Endodermal cell (in vitro differentiated cells): ENCODE results near the gene MPZL1. TPM values are rescaled to one million over a fixed set of nuclear protein-coding genes. Genes with fewer than 3 reads are reported as not detected.

ENCODE experiments used
- DNase-seq: peaks from one replicate; pipeline ENCODE4 v3.0.0-alpha.2; 2017
- H3K27ac ChIP-seq: 2 replicates; pipeline ENCODE4 v1.5.1; 2013; ENCODE audit warnings: mild to moderate bottlenecking, low read depth, low read length, moderate library complexity
- H3K27me3 ChIP-seq: 2 replicates; pipeline ENCODE4 v1.6.1; 2013; ENCODE audit warnings: mild to moderate bottlenecking, low read length, moderate library complexity; ENCODE audit not compliant: insufficient read depth, control insufficient read depth, poor library complexity, severe bottlenecking
- H3K36me3 ChIP-seq: 2 replicates; pipeline ENCODE4 v1.7.0; 2013; ENCODE audit warnings: mild to moderate bottlenecking, low read length, moderate library complexity; ENCODE audit not compliant: control insufficient read depth, insufficient read depth
- H3K4me1 ChIP-seq: one replicate; pipeline ENCODE4 v1.7.0; 2013; ENCODE audit warnings: low read length; ENCODE audit not compliant: control insufficient read depth, insufficient read depth
- H3K4me3 ChIP-seq: 2 replicates; pipeline ENCODE4 v1.5.1; 2013; ENCODE audit warnings: mild to moderate bottlenecking, low read length, moderate library complexity
- H3K9ac ChIP-seq: 2 replicates; pipeline ENCODE4 v1.6.1; 2013; ENCODE audit warnings: mild to moderate bottlenecking, low read length, moderate library complexity; ENCODE audit not compliant: poor library complexity, severe bottlenecking; ENCODE audit errors: extremely low read depth
- H3K9me3 ChIP-seq: 2 replicates; pipeline ENCODE4 v1.6.1; 2013; ENCODE audit warnings: mild to moderate bottlenecking, low read length, moderate library complexity; ENCODE audit not compliant: control insufficient read depth
- H3K27ac Mint-ChIP-seq: 2 replicates; pipeline ENCODE4 v1.8.0; 2020; ENCODE audit warnings: mixed read lengths
- H3K27me3 Mint-ChIP-seq: 2 replicates; pipeline ENCODE4 v1.8.0; 2021; ENCODE audit warnings: mild to moderate bottlenecking, mixed read lengths; ENCODE audit not compliant: insufficient read depth
- H3K36me3 Mint-ChIP-seq: 2 replicates; pipeline ENCODE4 v1.8.0; 2020; ENCODE audit warnings: low read depth, mixed read lengths
- H3K4me1 Mint-ChIP-seq: 2 replicates; pipeline ENCODE4 v1.8.0; 2020; ENCODE audit warnings: mixed read lengths
- H3K4me3 Mint-ChIP-seq: 2 replicates; pipeline ENCODE4 v1.8.0; 2020; ENCODE audit warnings: mild to moderate bottlenecking, moderate library complexity, mixed read lengths
- H3K9me3 Mint-ChIP-seq: 2 replicates; pipeline ENCODE4 v1.8.0; 2020; ENCODE audit warnings: mild to moderate bottlenecking, mixed read lengths
- WGBS, 2 experiments: methylation state at CpG; one replicate each; pipeline versions ENCODE4 v1.1.5 to v1.1.7; 2013; ENCODE audit warnings: missing lambda C conversion rate in 2 of 2, mixed read lengths in 1 of 2; ENCODE audit not compliant: insufficient coverage in 1 of 2, insufficient read length in 1 of 2; 5-methylcytosine and 5-hydroxymethylcytosine counted together
- total RNA-seq, 2 donors: library from RNA; stranded (reverse); fragmentation: NEBNext Ultra II Directional in 1 of 2; extraction: Animal tissue kit (Norgen Biotek cat#: 25700) in 1 of 2; gene quantifications; 2 replicates in 1 of 2; 3 replicates in 1 of 2; pipeline ENCODE4 v1.2.1, GENCODE V29; 2021
- TF ChIP-seq, protein P1 (sequence below): fragments of 200-600 bp; sonication (generic); conservative IDR thresholded peaks from 2 replicates; pipeline ENCODE4 v1.5.0; 2021; ENCODE audit warnings: antibody characterized with exemption, mild to moderate bottlenecking

The MPZL1 gene
- total RNA-seq, 2 donors from 2014 or later = 111 to 114 TPM

DNA sequence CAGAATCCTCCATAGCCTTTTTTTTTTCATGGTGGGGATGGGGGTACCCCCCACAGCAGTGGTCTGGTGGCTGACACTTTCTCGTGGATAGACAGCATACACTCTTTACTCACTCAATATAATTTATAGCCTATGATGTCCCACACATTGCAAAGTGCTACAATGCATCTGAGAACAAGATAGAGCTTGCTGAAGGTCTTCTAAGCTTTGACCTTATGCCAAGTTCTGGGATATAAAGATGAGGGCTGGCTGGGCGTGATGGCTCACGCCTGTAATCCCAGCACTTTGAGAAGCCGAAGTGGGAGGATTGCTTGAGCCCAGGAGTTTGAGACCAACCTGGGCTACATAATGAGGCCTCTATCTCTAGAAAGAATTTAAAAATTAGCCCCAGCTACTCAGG, 78.0 kb downstream of the MPZL1 start:
- DNase-seq = no peak
- Mint-ChIP-seq H3K36me3 (peaks cover 24% of the 10 kb centered on the region), H3K9me3 (peaks cover 17% of the 10 kb centered on the region), H3K4me1 (peaks cover 27% of the 10 kb centered on the region), H3K4me3 (no peak overlapping the region), H3K27me3 (no peaks in the 10 kb centered on the region), H3K27ac (no peak overlapping the region)
- H3K9me3 ChIP-seq = peaks cover 20% of the 10 kb centered on the region
- no peak overlapping the region for H3K27ac ChIP-seq
- 42 to 66% methylated on average over 2 to 4 of the region's 4 CpGs for WGBS, 2 experiments
- H3K4me3 ChIP-seq = no peak overlapping the region
- H3K4me1 ChIP-seq = peaks cover 8% of the 10 kb centered on the region
- H3K36me3 ChIP-seq = no peaks in the 10 kb centered on the region
- no peak overlapping the region for H3K9ac ChIP-seq
- TF ChIP-seq, protein P1, sequence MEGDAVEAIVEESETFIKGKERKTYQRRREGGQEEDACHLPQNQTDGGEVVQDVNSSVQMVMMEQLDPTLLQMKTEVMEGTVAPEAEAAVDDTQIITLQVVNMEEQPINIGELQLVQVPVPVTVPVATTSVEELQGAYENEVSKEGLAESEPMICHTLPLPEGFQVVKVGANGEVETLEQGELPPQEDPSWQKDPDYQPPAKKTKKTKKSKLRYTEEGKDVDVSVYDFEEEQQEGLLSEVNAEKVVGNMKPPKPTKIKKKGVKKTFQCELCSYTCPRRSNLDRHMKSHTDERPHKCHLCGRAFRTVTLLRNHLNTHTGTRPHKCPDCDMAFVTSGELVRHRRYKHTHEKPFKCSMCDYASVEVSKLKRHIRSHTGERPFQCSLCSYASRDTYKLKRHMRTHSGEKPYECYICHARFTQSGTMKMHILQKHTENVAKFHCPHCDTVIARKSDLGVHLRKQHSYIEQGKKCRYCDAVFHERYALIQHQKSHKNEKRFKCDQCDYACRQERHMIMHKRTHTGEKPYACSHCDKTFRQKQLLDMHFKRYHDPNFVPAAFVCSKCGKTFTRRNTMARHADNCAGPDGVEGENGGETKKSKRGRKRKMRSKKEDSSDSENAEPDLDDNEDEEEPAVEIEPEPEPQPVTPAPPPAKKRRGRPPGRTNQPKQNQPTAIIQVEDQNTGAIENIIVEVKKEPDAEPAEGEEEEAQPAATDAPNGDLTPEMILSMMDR = no peak
- H3K27me3 ChIP-seq = no peaks in the 10 kb centered on the region

DNA sequence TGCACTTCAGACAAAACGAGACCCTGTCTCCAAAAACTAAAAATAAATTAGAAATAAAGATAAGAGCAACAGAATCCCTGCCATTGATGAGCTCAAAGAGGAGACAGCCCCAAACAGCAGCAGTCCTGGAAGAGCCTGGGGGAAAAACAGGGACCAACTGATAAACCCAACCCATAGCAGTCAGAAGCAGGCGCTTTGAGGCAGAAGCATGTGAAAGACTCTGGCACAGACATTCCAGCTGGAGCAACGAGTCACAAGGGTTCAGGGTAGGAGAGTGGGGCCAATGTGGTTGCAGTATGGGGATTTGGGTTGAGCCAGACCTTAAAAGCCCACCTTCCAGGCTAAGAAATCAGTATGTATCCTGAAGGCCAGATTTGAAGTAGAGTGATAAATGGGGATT, 78.5 kb downstream of the MPZL1 start:
- Mint-ChIP-seq H3K4me3 (no peak overlapping the region), H3K4me1 (peaks cover 27% of the 10 kb centered on the region), H3K36me3 (peaks cover 25% of the 10 kb centered on the region), H3K9me3 (peaks cover 22% of the 10 kb centered on the region), H3K27ac (peak overlapping the region; percentile 70), H3K27me3 (no peaks in the 10 kb centered on the region)
- no peak for DNase-seq
- Histone ChIP-seq H3K27ac (no peak overlapping the region), H3K27me3 (no peaks in the 10 kb centered on the region), H3K4me1 (peaks cover 8% of the 10 kb centered on the region), H3K36me3 (no peaks in the 10 kb centered on the region), H3K9me3 (peaks cover 20% of the 10 kb centered on the region), H3K4me3 (no peak overlapping the region), H3K9ac (no peak overlapping the region)
- TF ChIP-seq, protein P1 = no peak
- WGBS, 2 experiments = 80 to 90% methylated on average over 1 to 3 of the region's 3 CpGs

DNA sequence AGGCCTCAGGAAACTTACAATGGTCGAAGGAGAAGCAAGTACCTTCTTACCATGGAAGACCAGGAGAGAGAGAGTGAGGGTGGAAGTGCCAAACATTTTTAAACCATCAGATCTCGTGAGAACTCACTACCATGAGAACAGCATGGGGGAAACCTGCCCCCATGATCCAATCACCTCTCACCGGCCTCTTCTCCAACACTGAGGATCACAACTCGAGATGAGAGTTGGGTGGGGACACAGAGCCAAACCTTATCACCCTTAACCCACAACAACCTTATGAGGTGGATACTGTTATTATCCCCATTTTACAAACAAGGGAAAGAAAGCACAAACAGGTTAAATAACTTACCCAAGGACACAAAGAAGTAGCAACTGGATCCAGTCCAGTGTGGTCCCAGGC, 80.5 kb downstream of the MPZL1 start:
- TF ChIP-seq, protein P1 = no peak
- no peak overlapping the region for H3K9ac ChIP-seq
- Mint-ChIP-seq H3K27me3 (no peaks in the 10 kb centered on the region), H3K4me3 (no peak overlapping the region), H3K4me1 (peaks cover 14% of the 10 kb centered on the region), H3K36me3 (peaks cover 27% of the 10 kb centered on the region), H3K9me3 (peaks cover 38% of the 10 kb centered on the region), H3K27ac (no peak overlapping the region)
- no peak overlapping the region for H3K27ac ChIP-seq
- H3K4me3 ChIP-seq = no peak overlapping the region
- H3K9me3 ChIP-seq = peaks cover 30% of the 10 kb centered on the region
- no peaks in the 10 kb centered on the region for H3K27me3 ChIP-seq
- DNase-seq = no peak
- WGBS, 2 experiments = 90 to 100% methylated on average over 1 to 4 of the region's 4 CpGs
- H3K36me3 ChIP-seq = no peaks in the 10 kb centered on the region
- H3K4me1 ChIP-seq = peaks cover 2% of the 10 kb centered on the region
